Smooth muscle cell (in vitro differentiated cells): ENCODE measurements around the gene IKBIP. TPM values are rescaled to one million over a fixed set of nuclear protein-coding genes. Genes with fewer than 3 reads are reported as not detected.
"Not testable (repeated sequence)": the region's sequence is repeated elsewhere in the genome, so short reads cannot be mapped to it uniquely, and the experiment has no call there.

Source experiments
- DNase-seq: peaks from one replicate; lab custom pipeline; 2025; ENCODE audit not compliant: unreplicated experiment; lab: John Stamatoyannopoulos, UW
- H2AFZ ChIP-seq: fragments of 200-600 bp; sonication (generic); 2 replicates; pipeline ENCODE4 v1.6.0; 2016; ENCODE audit warnings: antibody characterized with exemption, low read depth, mild to moderate bottlenecking
- H3F3A ChIP-seq: fragments of 200-600 bp; sonication (generic); 2 replicates; pipeline ENCODE4 v1.6.0; 2017; ENCODE audit warnings: antibody characterized with exemption, low read depth
- H3K27ac ChIP-seq: fragments of 200-600 bp; sonication (generic); 2 replicates; pipeline ENCODE4 v1.5.1; 2016; ENCODE audit warnings: low read depth, mild to moderate bottlenecking
- H3K27me3 ChIP-seq: fragments of 200-600 bp; sonication (generic); 2 replicates; pipeline ENCODE4 v1.6.1; 2016; ENCODE audit warnings: low read depth, mild to moderate bottlenecking
- H3K36me3 ChIP-seq: fragments of 200-600 bp; sonication (generic); 2 replicates; pipeline ENCODE4 v1.5.1; 2016; ENCODE audit warnings: low read depth
- H3K4me1 ChIP-seq: fragments of 200-600 bp; sonication (generic); 2 replicates; pipeline ENCODE4 v1.5.1; 2016; ENCODE audit warnings: low read depth
- H3K4me2 ChIP-seq: fragments of 200-600 bp; sonication (generic); 2 replicates; pipeline ENCODE4 v1.6.0; 2016; ENCODE audit warnings: mild to moderate bottlenecking
- H3K4me3 ChIP-seq: fragments of 200-600 bp; sonication (generic); 2 replicates; pipeline ENCODE4 v1.5.1; 2016; ENCODE audit warnings: mild to moderate bottlenecking
- H3K79me2 ChIP-seq: fragments of 200-600 bp; sonication (generic); 2 replicates; pipeline ENCODE4 v1.6.0; 2016; ENCODE audit warnings: low read depth, mild to moderate bottlenecking
- H3K9ac ChIP-seq: fragments of 200-600 bp; sonication (generic); 2 replicates; pipeline ENCODE4 v1.6.0; 2016; ENCODE audit warnings: low read depth
- H3K9me3 ChIP-seq: fragments of 200-600 bp; sonication (generic); replicated peaks from 2 replicates; pipeline ENCODE4 v1.5.1; 2016; ENCODE audit warnings: low read depth
- H4K20me1 ChIP-seq: fragments of 200-600 bp; sonication (generic); 2 replicates; pipeline ENCODE4 v1.6.0; 2016; ENCODE audit warnings: low read depth
- CTCF ChIP-seq: fragments of 200-600 bp; sonication (generic); IDR thresholded peaks from 2 replicates; pipeline ENCODE4 v1.5.1; 2017; ENCODE audit warnings: borderline replicate concordance, mild to moderate bottlenecking, antibody characterized with exemption; ENCODE audit not compliant: insufficient read depth, poor library complexity, severe bottlenecking
- WGBS: methylation state at CpG from one replicate; pipeline ENCODE4 v1.1.7; 2016; ENCODE audit warnings: low lambda C conversion rate; 5-methylcytosine and 5-hydroxymethylcytosine counted together
- polyA plus RNA-seq: library from polyadenylated mRNA; unstranded; fragments of >200 nt; fragmentation: Nextera tagmentation; extraction: Ambion mirVana; gene quantifications from 2 replicates; pipeline ENCODE4 v1.2.1, GENCODE V29; 2016
- total RNA-seq: library from RNA; depleted of rRNA; stranded (reverse); fragments of >200 nt; gene quantifications from 2 replicates; pipeline ENCODE4 v1.2.3, GENCODE V29; 2014

Gene IKBIP
- total and polyA plus RNA-seq, 2 experiments from 2014 or later, result 80.9 to 97.9 TPM

GRCh38 chr12:98646294-98647090 is 1.9 kb upstream of the IKBIP start:
- peak overlapping the region; percentile 77 for H3K4me3 ChIP-seq
- H3K9ac ChIP-seq, result peak overlapping the region; percentile 75
- H3K27ac ChIP-seq, result no peak overlapping the region
- H4K20me1 ChIP-seq, result peaks cover 49% of the 10 kb centered on the region
- no peak overlapping the region for H2AFZ ChIP-seq
- H3F3A ChIP-seq, result no peaks in the 10 kb centered on the region
- no peaks in the 10 kb centered on the region for H3K27me3 ChIP-seq
- H3K4me2 ChIP-seq, result peak overlapping the region; percentile 98
- H3K9me3 ChIP-seq, result no peaks in the 10 kb centered on the region
- DNase-seq, result no peak
- peaks cover 15% of the 10 kb centered on the region for H3K4me1 ChIP-seq
- peak; percentile 5 for TF ChIP-seq CTCF
- WGBS, result 21% methylated on average over 8 of the region's 8 CpGs
- H3K79me2 ChIP-seq, result peaks cover 69% of the 10 kb centered on the region
- H3K36me3 ChIP-seq, result peaks cover 16% of the 10 kb centered on the region

DNA sequence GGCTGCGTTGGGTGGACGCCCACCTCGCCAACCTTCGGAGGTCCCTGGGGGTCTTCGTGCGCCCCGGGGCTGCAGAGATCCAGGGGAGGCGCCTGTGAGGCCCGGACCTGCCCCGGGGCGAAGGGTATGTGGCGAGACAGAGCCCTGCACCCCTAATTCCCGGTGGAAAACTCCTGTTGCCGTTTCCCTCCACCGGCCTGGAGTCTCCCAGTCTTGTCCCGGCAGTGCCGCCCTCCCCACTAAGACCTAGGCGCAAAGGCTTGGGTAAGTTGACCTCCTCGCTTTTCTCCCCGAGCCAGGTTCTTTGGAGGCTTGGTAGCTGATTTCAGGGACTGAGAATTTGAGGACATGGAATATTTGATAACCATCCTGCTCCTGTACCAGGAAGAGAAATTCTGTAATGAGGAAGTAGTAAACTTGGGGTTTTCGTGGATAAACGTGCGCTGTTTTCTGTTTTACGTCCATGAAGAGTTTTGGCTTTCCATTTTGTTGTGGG is 1.0 kb upstream of the IKBIP start:
- H3K36me3 ChIP-seq, result peaks cover 9% of the 10 kb centered on the region
- H3F3A ChIP-seq, result no peaks in the 10 kb centered on the region
- WGBS, result 1% methylated on average over 23 of the region's 24 CpGs
- H3K27me3 ChIP-seq, result no peaks in the 10 kb centered on the region
- H3K79me2 ChIP-seq, result peaks cover 78% of the 10 kb centered on the region
- no peaks in the 10 kb centered on the region for H3K9me3 ChIP-seq
- peak; percentile 34 for DNase-seq
- peak overlapping the region; percentile 98 for H3K4me2 ChIP-seq
- peak overlapping the region; percentile 77 for H3K4me3 ChIP-seq
- H3K9ac ChIP-seq, result peak overlapping the region; percentile 75
- H4K20me1 ChIP-seq, result peaks cover 52% of the 10 kb centered on the region
- peak overlapping the region; percentile 24 for H3K27ac ChIP-seq
- H2AFZ ChIP-seq, result peak overlapping the region; percentile 76
- no peak for TF ChIP-seq CTCF
- peaks cover 15% of the 10 kb centered on the region for H3K4me1 ChIP-seq

- Histone ChIP-seq H3K4me2 (peak overlapping the region; percentile 98), H3K27me3 (no peaks in the 10 kb centered on the region), H3F3A (no peaks in the 10 kb centered on the region), H3K36me3 (no peaks in the 10 kb centered on the region), H3K79me2 (peaks cover 89% of the 10 kb centered on the region), H4K20me1 (peaks cover 65% of the 10 kb centered on the region), H3K9me3 (no peaks in the 10 kb centered on the region), H3K4me3 (peak overlapping the region; percentile 77), H2AFZ (peak overlapping the region; percentile 76), H3K9ac (peak overlapping the region; percentile 89), H3K4me1 (peaks cover 15% of the 10 kb centered on the region), H3K27ac (peak overlapping the region; percentile 86)
- TF ChIP-seq CTCF, result no peak
- peak; percentile 80 for DNase-seq
- WGBS, result 0% methylated on average over 14 of the region's 20 CpGs
Measured at GRCh38 chr12:98644433-98644711, 216 bp downstream of the IKBIP start.

DNA sequence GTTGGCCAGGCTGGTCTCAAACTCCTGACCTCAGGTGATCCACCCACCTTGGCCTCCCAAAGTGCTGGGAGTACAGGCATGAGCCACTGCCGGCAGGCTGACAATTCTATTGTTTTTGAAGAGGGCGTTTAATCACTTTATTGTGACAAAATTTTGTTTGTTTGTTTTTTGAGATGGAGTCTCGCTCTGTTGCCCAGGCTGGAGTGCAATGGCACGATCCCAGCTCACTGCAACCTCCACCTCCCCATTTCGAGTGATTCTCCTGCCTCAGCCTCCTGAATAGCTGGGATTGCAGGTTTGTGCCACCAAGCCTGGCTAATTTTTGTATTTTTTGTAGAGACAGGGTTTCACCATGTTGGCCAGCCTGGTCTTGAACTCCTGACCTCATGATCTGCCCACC is 1.8 kb downstream of the IKBIP start:
- Histone ChIP-seq H3K4me2 (peak overlapping the region; percentile 98), H3K4me1 (peaks cover 15% of the 10 kb centered on the region), H3K79me2 (peaks cover 88% of the 10 kb centered on the region), H3K4me3 (peak overlapping the region; percentile 77), H4K20me1 (peaks cover 71% of the 10 kb centered on the region)
- not testable (repeated sequence) for H3K9me3 ChIP-seq, H3F3A ChIP-seq, H3K27ac ChIP-seq, H3K27me3 ChIP-seq, H3K36me3 ChIP-seq, DNase-seq, H2AFZ ChIP-seq, H3K9ac ChIP-seq
- WGBS, result 97% methylated on average over 5 of the region's 5 CpGs
